Caco-2 (cell line): Measurements from ENCODE around the gene PFDN4. TPM values are rescaled to one million over a fixed set of nuclear protein-coding genes. Genes with fewer than 3 reads are reported as not detected.
"Not testable (repeated sequence)": the region's sequence is repeated elsewhere in the genome, so short reads cannot be mapped to it uniquely, and the experiment has no call there.

Experiments
- BruUV-seq: library from RNA; stranded (reverse); fragments of 400-500 nt; replicated peaks from 2 replicates; lab custom pipeline; 2021; lab: Mats Ljungman, UMichigan
- CTCF ChIA-PET: fragments of 300-600 bp; sonication (Branson Sonifier 250); formaldehyde crosslinking; loops from one replicate; lab custom pipeline; 2022; ENCODE audit warnings: antibody characterized with exemption; lab: Charles Lee
- POLR2A ChIA-PET: fragments of 300-600 bp; sonication (Branson Sonifier 250); formaldehyde crosslinking; loops from one replicate; lab custom pipeline; 2022; ENCODE audit warnings: antibody characterized with exemption; lab: Charles Lee
- DNase-seq, 2 experiments: peaks; one replicate each; pipeline versions ENCODE4 v3.0.0 to v3.0.0-alpha.2; 2020 to 2022
- H3K27me3 ChIP-seq: replicated peaks from 2 replicates; pipeline ENCODE4 v1.6.0; 2011; ENCODE audit warnings: low read length; ENCODE audit not compliant: control insufficient read depth, insufficient read depth
- H3K36me3 ChIP-seq: 2 replicates; pipeline ENCODE4 v1.5.1; 2011; ENCODE audit warnings: low read length; ENCODE audit not compliant: control insufficient read depth, insufficient read depth
- H3K4me1 ChIP-seq: fragments of 250-450 bp; sonication (Bioruptor Pico); 2 replicates; pipeline ENCODE4 v1.5.1; 2020; ENCODE audit warnings: mild to moderate bottlenecking
- H3K4me3 ChIP-seq: 2 replicates; pipeline ENCODE4 v1.5.1; 2011; ENCODE audit warnings: low read depth, mild to moderate bottlenecking, control low read depth, low read length
- H3K9me3 ChIP-seq: fragments of 250-450 bp; sonication (Bioruptor Pico); 2 replicates; pipeline ENCODE4 v1.5.1; 2020; ENCODE audit warnings: mild to moderate bottlenecking, moderate library complexity
- H3K27ac Mint-ChIP-seq: one replicate; pipeline ENCODE4 v1.8.0; 2022; ENCODE audit warnings: mixed read lengths; ENCODE audit not compliant: unreplicated experiment
- H3K27me3 Mint-ChIP-seq: one replicate; pipeline ENCODE4 v1.8.0; 2022; ENCODE audit warnings: mixed read lengths; ENCODE audit not compliant: insufficient read depth, unreplicated experiment
- H3K36me3 Mint-ChIP-seq: one replicate; pipeline ENCODE4 v1.8.0; 2022; ENCODE audit warnings: mild to moderate bottlenecking, mixed read lengths; ENCODE audit not compliant: insufficient read depth, unreplicated experiment
- H3K4me1 Mint-ChIP-seq: one replicate; pipeline ENCODE4 v1.8.0; 2022; ENCODE audit warnings: low read depth, mixed read lengths; ENCODE audit not compliant: unreplicated experiment
- H3K4me3 Mint-ChIP-seq: one replicate; pipeline ENCODE4 v1.8.0; 2022; ENCODE audit warnings: mild to moderate bottlenecking, moderate library complexity, mixed read lengths; ENCODE audit not compliant: unreplicated experiment
- H3K9me3 Mint-ChIP-seq: one replicate; pipeline ENCODE4 v1.8.0; 2022; ENCODE audit warnings: mixed read lengths; ENCODE audit not compliant: unreplicated experiment
- CTCF ChIP-seq, 2 experiments: fragments of 200-600 bp in 1 of 2; IDR thresholded peaks; 1 replicate in 1 of 2; 2 replicates in 1 of 2; pipeline versions ENCODE4 v1.5.1 to v1.8.0; 2011 to 2022; ENCODE audit warnings: antibody characterized with exemption in 1 of 2, control low read depth in 1 of 2, inconsistent platforms in 1 of 2, low read depth in 1 of 2, low read length in 1 of 2, mild to moderate bottlenecking in 1 of 2, moderate library complexity in 1 of 2; ENCODE audit not compliant: insufficient read depth in 1 of 2, severe bottlenecking in 1 of 2, unreplicated experiment in 1 of 2
- intact Hi-C: fragments of 100-400 bp; cut with micrococcal nuclease; formaldehyde crosslinking; loops from one replicate; pipeline ENCODE4 v1.10.0; 2022; ENCODE audit not compliant: unreplicated experiment
- total RNA-seq: library from RNA; stranded (reverse); gene quantifications from 2 replicates; pipeline ENCODE4 v1.2.3, GENCODE V29; 2022

PFDN4 gene
- total RNA-seq, 1 experiment from 2014 or later: 86.7 TPM

GRCh38 chr20:54234991-54235390 is 27.1 kb downstream of the PFDN4 start:
- no peaks in the 10 kb centered on the region for H3K27me3 ChIP-seq
- Mint-ChIP-seq H3K36me3 (no peaks in the 10 kb centered on the region), H3K4me3 (no peak overlapping the region), H3K27me3 (peaks cover 11% of the 10 kb centered on the region), H3K9me3 (no peaks in the 10 kb centered on the region), H3K4me1 (no peaks in the 10 kb centered on the region), H3K27ac (no peak overlapping the region)
- no TSS peak for BruUV-seq
- intact Hi-C loops: no loop called here
- no peak for TF ChIP-seq CTCF (IDR thresholded peaks at IDR 0.05; ENCODE audit: insufficient read depth in 1 of 2, low read depth in 1 of 2, low read length in 1 of 2, severe bottlenecking in 1 of 2, unreplicated experiment in 1 of 2)
- H3K36me3 ChIP-seq: no peaks in the 10 kb centered on the region
- H3K9me3 ChIP-seq: no peaks in the 10 kb centered on the region
- POLR2A ChIA-PET: no interaction called here
- no peak overlapping the region for H3K4me3 ChIP-seq
- no peak for DNase-seq
- CTCF ChIA-PET: interaction anchor here (0.6 kb wide), 1 partner anchor 484 kb away, joined by 3 read pairs; no protein-coding TSS in a partner anchor
- H3K4me1 ChIP-seq: no peaks in the 10 kb centered on the region

- intact Hi-C loops: no loop called here
- no peaks in the 10 kb centered on the region for H3K36me3 Mint-ChIP-seq
Observed at GRCh38 chr20:54237116-54237943, 29.4 kb downstream of the PFDN4 start.

GRCh38 chr20:54244113-54244512 is 36.2 kb downstream of the PFDN4 start:
- peaks cover 2% of the 10 kb centered on the region for H3K9me3 Mint-ChIP-seq
- no peaks in the 10 kb centered on the region for H3K36me3 ChIP-seq
- H3K27me3 ChIP-seq: no peaks in the 10 kb centered on the region
- H3K27ac Mint-ChIP-seq: no peak overlapping the region
- intact Hi-C loops: no loop called here
- H3K36me3 Mint-ChIP-seq: no peaks in the 10 kb centered on the region
- POLR2A ChIA-PET: no interaction called here
- CTCF ChIA-PET: no interaction called here
- peaks cover 3% of the 10 kb centered on the region; the same call in 1 of the 2 replicates for H3K9me3 ChIP-seq
- TF ChIP-seq CTCF (IDR thresholded peaks at IDR 0.05; ENCODE audit: insufficient read depth in 1 of 2, low read depth in 1 of 2, low read length in 1 of 2, severe bottlenecking in 1 of 2, unreplicated experiment in 1 of 2): no peak
- no peak overlapping the region for H3K4me3 ChIP-seq
- no peak overlapping the region for H3K4me3 Mint-ChIP-seq
- H3K4me1 Mint-ChIP-seq: no peaks in the 10 kb centered on the region
- DNase-seq: no peak
- peaks cover 18% of the 10 kb centered on the region for H3K27me3 Mint-ChIP-seq
- no peaks in the 10 kb centered on the region for H3K4me1 ChIP-seq
- no TSS peak for BruUV-seq

More at GRCh38 chr20:54237116-54237943, 29.4 kb downstream of the PFDN4 start:
- H3K27me3 Mint-ChIP-seq: peaks cover 20% of the 10 kb centered on the region
- H3K9me3 Mint-ChIP-seq: no peaks in the 10 kb centered on the region
- peaks cover 3% of the 10 kb centered on the region; the same call in 1 of the 2 replicates for H3K9me3 ChIP-seq
- H3K4me1 ChIP-seq: no peaks in the 10 kb centered on the region
- DNase-seq: no peak
- H3K36me3 ChIP-seq: no peaks in the 10 kb centered on the region
- H3K27ac Mint-ChIP-seq: no peak overlapping the region
- ChIA-PET POLR2A (no interaction called here), CTCF (no interaction called here)
- no peaks in the 10 kb centered on the region for H3K4me1 Mint-ChIP-seq
- no TSS peak for BruUV-seq
- H3K4me3 ChIP-seq: no peak overlapping the region
- H3K4me3 Mint-ChIP-seq: no peak overlapping the region
- no peak for TF ChIP-seq CTCF (IDR thresholded peaks at IDR 0.05; ENCODE audit: insufficient read depth in 1 of 2, low read depth in 1 of 2, low read length in 1 of 2, severe bottlenecking in 1 of 2, unreplicated experiment in 1 of 2)
- no peaks in the 10 kb centered on the region for H3K27me3 ChIP-seq

GRCh38 chr20:54248705-54249104 is 40.8 kb downstream of the PFDN4 start:
- H3K4me1 Mint-ChIP-seq, H3K36me3 Mint-ChIP-seq, H3K4me1 ChIP-seq, H3K27ac Mint-ChIP-seq, H3K4me3 ChIP-seq, H3K27me3 Mint-ChIP-seq, BruUV-seq, DNase-seq, H3K36me3 ChIP-seq, H3K9me3 Mint-ChIP-seq, H3K9me3 ChIP-seq, intact Hi-C loops, H3K4me3 Mint-ChIP-seq, H3K27me3 ChIP-seq, POLR2A ChIA-PET: not testable (repeated sequence)
- CTCF ChIA-PET: interaction anchor here (0.6 kb wide), 1 partner anchor 332 kb away, joined by 4 read pairs; no protein-coding TSS in a partner anchor
